ENCODE results near the gene ABCF2.

Gene ABCF2

DNA sequence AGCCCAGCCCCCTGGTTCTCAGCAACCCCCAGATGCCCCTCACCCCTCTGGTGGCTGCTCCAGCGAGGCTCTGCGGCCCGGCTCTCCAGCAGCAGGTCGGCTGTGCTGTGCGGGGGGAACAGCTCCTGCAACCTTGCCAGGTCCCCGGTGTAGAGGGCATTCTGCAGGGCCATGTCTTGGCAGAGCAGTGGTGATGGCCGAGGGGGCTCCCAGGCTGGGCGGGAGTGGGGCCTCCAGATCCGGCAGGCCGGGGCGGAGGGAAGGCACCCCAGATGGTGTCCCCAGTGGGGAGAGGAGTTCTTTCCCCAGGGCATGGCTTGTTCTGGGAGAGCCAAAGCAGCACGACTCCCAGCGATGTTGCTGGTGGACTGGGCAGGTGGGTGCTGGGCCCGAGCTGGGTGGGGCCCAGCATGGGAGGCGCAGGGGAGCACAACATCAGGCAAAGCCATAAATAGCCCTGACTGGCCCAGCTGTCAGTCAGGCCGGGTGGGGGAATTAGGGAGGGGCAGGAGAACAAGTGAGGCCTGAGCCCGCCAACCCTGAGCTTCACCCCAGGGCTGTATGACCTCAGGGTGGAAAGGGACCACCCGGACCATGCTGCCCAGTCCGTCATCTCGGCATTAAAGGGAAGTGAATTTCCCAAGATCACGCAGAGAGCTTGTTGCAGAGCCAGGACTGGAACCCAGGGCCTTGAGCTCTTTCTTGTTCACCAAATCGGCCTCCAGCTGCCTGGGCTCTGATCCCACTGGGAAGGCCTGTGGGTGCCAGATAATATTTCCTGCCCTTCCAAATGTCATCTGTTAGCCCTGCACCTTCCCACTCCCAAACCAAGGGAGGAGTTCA is 39.4 kb downstream of the ABCF2 start:
- no peak for DNase-seq
- no peaks in the 10 kb centered on the region for H3K9me3 Mint-ChIP-seq
- TF ChIP-seq, protein P1, sequence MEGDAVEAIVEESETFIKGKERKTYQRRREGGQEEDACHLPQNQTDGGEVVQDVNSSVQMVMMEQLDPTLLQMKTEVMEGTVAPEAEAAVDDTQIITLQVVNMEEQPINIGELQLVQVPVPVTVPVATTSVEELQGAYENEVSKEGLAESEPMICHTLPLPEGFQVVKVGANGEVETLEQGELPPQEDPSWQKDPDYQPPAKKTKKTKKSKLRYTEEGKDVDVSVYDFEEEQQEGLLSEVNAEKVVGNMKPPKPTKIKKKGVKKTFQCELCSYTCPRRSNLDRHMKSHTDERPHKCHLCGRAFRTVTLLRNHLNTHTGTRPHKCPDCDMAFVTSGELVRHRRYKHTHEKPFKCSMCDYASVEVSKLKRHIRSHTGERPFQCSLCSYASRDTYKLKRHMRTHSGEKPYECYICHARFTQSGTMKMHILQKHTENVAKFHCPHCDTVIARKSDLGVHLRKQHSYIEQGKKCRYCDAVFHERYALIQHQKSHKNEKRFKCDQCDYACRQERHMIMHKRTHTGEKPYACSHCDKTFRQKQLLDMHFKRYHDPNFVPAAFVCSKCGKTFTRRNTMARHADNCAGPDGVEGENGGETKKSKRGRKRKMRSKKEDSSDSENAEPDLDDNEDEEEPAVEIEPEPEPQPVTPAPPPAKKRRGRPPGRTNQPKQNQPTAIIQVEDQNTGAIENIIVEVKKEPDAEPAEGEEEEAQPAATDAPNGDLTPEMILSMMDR (IDR thresholded peaks at IDR 0.05), result no peak
- H3K4me3 Mint-ChIP-seq, result no peak overlapping the region
- H3K36me3 Mint-ChIP-seq (ENCODE audit: low read depth), result no peaks in the 10 kb centered on the region
- peaks cover 19% of the 10 kb centered on the region for H3K4me1 Mint-ChIP-seq
- H3K27me3 Mint-ChIP-seq (ENCODE audit: low read depth, poor library complexity), result peaks cover 49% of the 10 kb centered on the region
- H3K27ac Mint-ChIP-seq, result no peak overlapping the region

DNA sequence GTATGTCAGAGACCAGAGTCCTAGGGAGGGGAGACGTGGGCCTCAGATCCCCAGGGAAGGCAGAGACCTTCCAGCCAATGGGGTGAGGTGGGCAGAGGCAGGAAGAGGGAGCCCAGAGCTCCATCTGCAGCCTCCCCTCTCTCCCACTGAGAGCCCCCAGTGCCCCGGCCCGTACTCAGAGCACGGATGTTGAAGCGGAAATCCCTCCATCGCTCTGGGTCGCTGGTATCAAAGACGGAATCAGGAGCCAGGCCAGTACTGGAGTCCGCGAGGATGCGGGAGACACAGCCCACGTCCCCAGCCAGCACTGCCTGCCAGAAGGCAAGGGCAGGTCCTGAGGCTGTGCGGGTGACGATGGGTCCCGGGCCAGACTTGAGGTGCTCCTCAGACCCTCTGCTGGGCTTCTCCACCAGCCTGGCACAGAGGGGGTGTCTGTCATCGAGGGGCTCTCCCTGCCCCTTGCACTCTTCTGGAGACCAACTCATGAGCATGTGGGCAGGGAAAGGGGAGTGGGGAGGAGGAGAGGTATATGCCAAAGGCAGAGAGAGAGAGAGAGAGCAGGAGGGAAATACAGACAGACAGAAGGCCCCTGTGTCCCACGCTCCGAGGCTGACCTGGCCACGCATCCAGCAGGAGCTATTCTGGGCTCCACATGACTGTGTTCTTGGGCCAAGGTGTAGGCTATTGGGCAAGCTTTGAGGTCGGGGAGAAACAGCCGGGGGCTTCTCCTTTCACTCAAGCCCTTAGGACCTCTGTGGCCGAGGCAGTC is 40.2 kb downstream of the ABCF2 start, which contains the start of gene ASB10:
ASB10 (minus strand) TSS at position 611 of the 769 bp plus-strand sequence; CDS start at position 491, 120 bp downstream.
- H3K27me3 Mint-ChIP-seq (ENCODE audit: low read depth, poor library complexity), result peaks cover 55% of the 10 kb centered on the region
- H3K4me1 Mint-ChIP-seq, result peaks cover 19% of the 10 kb centered on the region
- DNase-seq, result no peak
- H3K4me3 Mint-ChIP-seq, result no peak within 1 kb of the TSS
- TF ChIP-seq, protein P1 (IDR thresholded peaks at IDR 0.05), result no peak
- no peaks in the 10 kb centered on the region for H3K9me3 Mint-ChIP-seq
- peak within 1 kb of the TSS; percentile 22 for H3K27ac Mint-ChIP-seq
- no peaks in the 10 kb centered on the region for H3K36me3 Mint-ChIP-seq (ENCODE audit: low read depth)

DNA sequence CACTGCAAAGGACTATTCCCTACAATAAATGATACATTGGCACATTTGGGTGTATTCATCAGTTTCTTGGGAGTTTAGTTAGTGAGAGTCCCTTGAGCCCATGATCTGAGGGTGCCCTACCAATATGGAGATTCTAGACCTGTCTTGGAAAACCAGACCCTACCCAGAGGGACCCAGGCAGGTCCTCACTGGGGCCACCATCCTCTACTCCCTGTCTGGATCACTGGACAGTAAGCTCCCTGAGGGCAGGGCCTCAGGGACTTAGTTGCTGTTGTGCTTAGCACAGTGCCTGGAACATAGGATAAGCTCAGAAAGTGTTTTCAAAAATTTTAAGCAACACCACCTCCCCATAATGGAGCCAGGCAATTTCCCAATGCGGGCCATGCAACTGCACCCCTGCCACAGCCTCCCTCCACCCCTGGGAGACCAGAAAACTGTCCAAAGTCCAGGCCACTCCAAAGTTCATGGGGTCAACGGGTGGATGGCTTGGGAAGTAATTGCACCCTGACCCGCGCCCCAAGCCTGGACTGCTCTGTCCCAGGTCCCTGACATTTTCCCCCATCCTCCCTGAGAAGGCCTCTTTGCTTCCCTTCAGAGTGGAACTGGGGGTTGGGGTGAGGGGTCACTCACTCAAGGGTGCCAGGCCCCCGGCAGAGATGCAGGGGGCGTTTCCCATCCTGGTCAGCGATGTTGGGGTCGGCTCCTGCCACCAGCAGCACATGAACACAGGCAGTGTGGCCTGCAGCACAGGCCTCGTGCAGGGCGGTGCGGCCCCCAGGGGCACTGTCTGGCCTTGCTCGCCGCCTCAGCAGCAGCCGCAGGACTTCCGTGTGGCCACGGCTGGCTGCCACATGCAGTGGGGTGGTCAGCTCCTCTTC is 41.0 kb downstream of the ABCF2 start:
- H3K27me3 Mint-ChIP-seq (ENCODE audit: low read depth, poor library complexity), result peaks cover 56% of the 10 kb centered on the region
- no peak overlapping the region for H3K4me3 Mint-ChIP-seq
- no peaks in the 10 kb centered on the region for H3K9me3 Mint-ChIP-seq
- H3K36me3 Mint-ChIP-seq (ENCODE audit: low read depth), result no peaks in the 10 kb centered on the region
- H3K4me1 Mint-ChIP-seq, result peaks cover 19% of the 10 kb centered on the region
- no peak overlapping the region for H3K27ac Mint-ChIP-seq
- TF ChIP-seq, protein P1 (IDR thresholded peaks at IDR 0.05), result no peak
- DNase-seq, result no peak

DNA sequence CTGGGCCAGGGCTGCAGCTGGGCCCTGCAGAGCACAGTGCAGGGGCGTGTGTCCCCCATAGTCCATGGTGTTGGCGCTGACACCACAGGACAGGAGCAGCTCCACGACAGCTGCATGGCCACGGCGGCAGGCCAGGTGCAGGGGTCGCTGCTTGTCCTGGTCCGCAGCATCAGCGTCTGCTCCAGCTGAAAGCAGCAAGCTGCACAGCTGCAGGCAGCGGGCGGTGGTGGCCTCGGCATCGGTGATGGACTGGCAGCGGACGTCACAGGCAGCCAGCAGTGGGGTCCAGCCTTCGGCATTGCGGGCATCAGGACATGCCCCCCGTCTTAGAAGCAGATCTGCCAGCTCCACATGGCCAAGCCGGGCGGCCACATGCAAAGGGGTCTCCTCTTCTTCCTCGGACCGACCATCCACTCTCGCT is 46.0 kb downstream of the ABCF2 start:
- no peak for DNase-seq
- Mint-ChIP-seq H3K27ac (no peak overlapping the region), H3K27me3 (ENCODE audit: low read depth, poor library complexity) (peaks cover 74% of the 10 kb centered on the region)

DNA sequence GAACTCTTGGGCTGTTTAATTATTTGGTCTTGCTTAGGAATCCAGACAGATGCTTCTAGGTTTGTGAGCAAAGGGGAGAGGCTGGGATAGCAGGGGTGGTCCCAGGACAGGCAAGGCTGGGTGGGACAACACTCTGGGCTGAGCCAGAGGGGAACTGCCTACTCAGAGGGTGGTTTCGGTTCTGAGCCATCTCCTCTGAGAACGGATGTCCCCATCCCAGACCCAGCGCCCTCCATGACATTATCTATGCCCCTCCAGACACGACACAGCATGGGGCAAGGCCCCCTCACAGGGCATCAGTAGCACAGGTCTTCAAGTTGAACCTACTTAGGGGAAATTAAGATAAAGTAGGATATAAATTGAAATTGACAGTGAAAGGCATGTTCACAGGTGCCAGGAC is 47.1 kb downstream of the ABCF2 start:
- Mint-ChIP-seq H3K27ac (no peak overlapping the region), H3K4me3 (no peak overlapping the region), H3K4me1 (peaks cover 11% of the 10 kb centered on the region), H3K36me3 (ENCODE audit: low read depth) (no peaks in the 10 kb centered on the region), H3K9me3 (peaks cover 5% of the 10 kb centered on the region), H3K27me3 (ENCODE audit: low read depth, poor library complexity) (peaks cover 85% of the 10 kb centered on the region)
- no peak for DNase-seq
- TF ChIP-seq, protein P1 (IDR thresholded peaks at IDR 0.05), result no peak

More for the DNA sequence above, 46.0 kb downstream of the ABCF2 start:
- TF ChIP-seq, protein P1 (IDR thresholded peaks at IDR 0.05), result no peak
- H3K4me1 Mint-ChIP-seq, result peaks cover 5% of the 10 kb centered on the region
- H3K4me3 Mint-ChIP-seq, result no peak overlapping the region
- H3K36me3 Mint-ChIP-seq (ENCODE audit: low read depth), result no peaks in the 10 kb centered on the region
- H3K9me3 Mint-ChIP-seq, result no peaks in the 10 kb centered on the region

All from nephron progenitor cell (in vitro differentiated cells).